NB4 (cell line): ENCODE data around the gene SCFD2.

Experiments used
- CTCF ChIP-seq: IDR thresholded peaks from one replicate; pipeline ENCODE4 v1.5.1; 2012; ENCODE audit warnings: low read depth, low read length
- MAX ChIP-seq: IDR thresholded peaks from 2 replicates; pipeline ENCODE4 v1.6.1; 2011; ENCODE audit warnings: low read depth, low read length

- no peak for TF ChIP-seq MAX
- no peak for TF ChIP-seq CTCF
Observed at GRCh38 chr4:52925531-52925968, 440.3 kb downstream of the SCFD2 start.
